K562 (cell line): ENCODE data around the gene ARHGAP15. TPM values are rescaled to one million over a fixed set of nuclear protein-coding genes. Genes with fewer than 3 reads are reported as not detected.

ENCODE experiments used
- ATAC-seq: fragments of 200-7000 bp; cut with Tn5 transposase; 3 replicates; pipeline ENCODE4 v1.9.1; 2020; ENCODE audit warnings: moderate library complexity
- BruUV-seq: library from RNA; stranded (reverse); fragments of 400-500 nt; replicated peaks from 2 replicates; lab custom pipeline; 2021; lab: Mats Ljungman, UMichigan
- CTCF ChIA-PET: fragments of 300-600 bp; formaldehyde crosslinking; extraction: SDS; loops from one replicate; lab custom pipeline; 2021; ENCODE audit warnings: low intra/inter-chr PET ratio; lab: Yijun Ruan, JAX
- POLR2A ChIA-PET: fragments of 300-600, 350-650 bp; sonication (Branson Sonifier 250); formaldehyde crosslinking; extraction: SDS; loops from one replicate; lab custom pipeline; 2021; ENCODE audit warnings: antibody characterized with exemption, inconsistent platforms; lab: Yijun Ruan, JAX
- DNase-seq, 4 experiments: peaks; one replicate each; pipeline versions ENCODE4 v3.0.0 to v3.0.0-alpha.2; 2011 to 2018; ENCODE audit warnings: low spot score in 3 of 4, mixed read lengths in 3 of 4; ENCODE audit errors: extremely low read depth in 1 of 4
- FAIRE-seq: peaks from 2 replicates; lab custom pipeline; 2011; peaks lifted over from hg19 to GRCh38; lab: Jason Lieb, UNC
- H2AFZ ChIP-seq: 2 replicates; pipeline ENCODE4 v1.6.0; 2011; ENCODE audit warnings: low read depth, low read length, control low read depth, inconsistent platforms
- H3K27ac ChIP-seq: fragments of 200-600 bp; 3 replicates; pipeline ENCODE4 v1.8.0; 2011; ENCODE audit warnings: low read depth, mild to moderate bottlenecking, control low read depth, inconsistent platforms, low read length, moderate library complexity, mixed read lengths; ENCODE audit errors: extremely low read depth
- H3K27me3 ChIP-seq, 2 experiments: fragments of 300-600 bp in 1 of 2; 2 replicates in 1 of 2; 3 replicates in 1 of 2; pipeline versions ENCODE4 v1.6.0 to v1.8.0; 2011; ENCODE audit warnings: inconsistent platforms in 2 of 2, low read length in 2 of 2, mild to moderate bottlenecking in 1 of 2, mixed read lengths in 1 of 2, moderate library complexity in 1 of 2; ENCODE audit not compliant: control insufficient read depth in 2 of 2, insufficient read depth in 2 of 2
- H3K36me3 ChIP-seq: fragments of 300-600 bp; 3 replicates; pipeline ENCODE4 v1.8.0; 2011; ENCODE audit warnings: mild to moderate bottlenecking, low read length, inconsistent platforms; ENCODE audit not compliant: control insufficient read depth, insufficient read depth
- H3K4me1 ChIP-seq, 2 experiments: fragments of 200-600 bp in 1 of 2; replicated peaks in 1 of 2; 2 replicates in 1 of 2; 3 replicates in 1 of 2; pipeline versions ENCODE4 v1.5.1 to v1.8.0; 2011; ENCODE audit warnings: inconsistent platforms in 2 of 2, low read length in 2 of 2, mild to moderate bottlenecking in 1 of 2, mixed read lengths in 1 of 2, moderate library complexity in 1 of 2; ENCODE audit not compliant: control insufficient read depth in 2 of 2, insufficient read depth in 2 of 2
- H3K4me2 ChIP-seq: 2 replicates; pipeline ENCODE4 v1.6.1; 2011; ENCODE audit warnings: low read length, control low read depth, inconsistent platforms, mixed read lengths; ENCODE audit not compliant: insufficient read depth
- H3K4me3 ChIP-seq: fragments of 200-600 bp; sonication (generic), shearing (Covaris generic); 2 replicates; pipeline ENCODE4 v1.5.1; 2016; ENCODE audit warnings: control low read depth, inconsistent platforms
- H3K79me2 ChIP-seq: fragments of 200-600 bp; 3 replicates; pipeline ENCODE4 v1.8.0; 2011; ENCODE audit warnings: low read length, inconsistent platforms; ENCODE audit not compliant: control insufficient read depth, insufficient read depth
- H3K9ac ChIP-seq, 2 experiments: 2 replicates each; pipeline versions ENCODE4 v1.6.0 to v1.6.1; 2011; ENCODE audit warnings: low read depth in 2 of 2, low read length in 2 of 2, control low read depth in 1 of 2, inconsistent platforms in 1 of 2, mild to moderate bottlenecking in 1 of 2, mixed read lengths in 1 of 2; ENCODE audit not compliant: insufficient read depth in 1 of 2
- H3K9me1 ChIP-seq: one replicate; pipeline ENCODE4 v1.6.0; 2011; ENCODE audit warnings: inconsistent platforms, mild to moderate bottlenecking, low read length, moderate library complexity; ENCODE audit not compliant: control insufficient read depth, insufficient read depth
- H3K9me3 ChIP-seq: replicated peaks from 2 replicates; pipeline ENCODE4 v1.5.1; 2011; ENCODE audit warnings: low read depth, low read length, inconsistent platforms; ENCODE audit not compliant: control insufficient read depth, insufficient read depth
- H4K20me1 ChIP-seq: replicated peaks from 2 replicates; pipeline ENCODE4 v1.6.1; 2011; ENCODE audit warnings: low read length, inconsistent platforms, mixed read lengths; ENCODE audit not compliant: control insufficient read depth, insufficient read depth
- HNRNPK ChIP-seq: fragments of 200-400 bp; formaldehyde crosslinking; IDR thresholded peaks from one replicate; pipeline ENCODE4 v1.6.1; 2018; ENCODE audit warnings: mild to moderate bottlenecking, low read depth, low read length; ENCODE audit not compliant: poor library complexity, severe bottlenecking
- MAFK ChIP-seq: IDR thresholded peaks from 2 replicates; pipeline ENCODE4 v1.6.1; 2011; ENCODE audit warnings: low read length, improper control_type of control experiment
- ZBTB43 ChIP-seq: sonication (generic); formaldehyde crosslinking; IDR thresholded peaks from 2 replicates; pipeline ENCODE4 v1.8.0; 2023; ENCODE audit warnings: mild to moderate bottlenecking, missing genetic modification reagents
- ZNF696 ChIP-seq: fragments of 250-450 bp; sonication (Bioruptor Pico); conservative IDR thresholded peaks from 2 replicates; pipeline ENCODE4 v1.4.0; 2020; ENCODE audit warnings: mild to moderate bottlenecking, moderate library complexity
- in situ Hi-C: fragments of 300-500 bp; cut with MboI; formaldehyde crosslinking; loops from 4 replicates; pipeline ENCODE4 v1.15.0; 2018; ENCODE audit warnings: inconsistent platforms, mixed read lengths
- intact Hi-C: fragments of 100-400 bp; cut with micrococcal nuclease; formaldehyde crosslinking; loops from 2 replicates; pipeline ENCODE4 v1.14.2; 2022
- polyA plus RNA-seq, 8 experiments: library from polyadenylated mRNA; depleted of rRNA in 4 of 8; stranded (reverse) in 5 of 8; unstranded in 3 of 8; fragments of >200 nt; fragmentation: Nextera tagmentation in 2 of 8; fragmentation: Illumina TruSeq in 1 of 8; extraction: Ambion mirVana in 2 of 8; extraction: Trizol in 1 of 8; gene quantifications; 2 replicates each; pipeline versions ENCODE4 v1.2.1 to v1.2.3, GENCODE V29; 2011 to 2014; ENCODE audit warnings: inconsistent platforms in 1 of 8, missing spikeins in 1 of 8
- total RNA-seq, 7 experiments: library from RNA; depleted of rRNA in 6 of 7; stranded (reverse); fragments of >200 nt in 6 of 7; fragmentation: Illumina TruSeq in 2 of 7; extraction: Trizol in 2 of 7; gene quantifications; 2 replicates each; pipeline versions ENCODE4 v1.2.1 to v1.2.3, GENCODE V29; 2011 to 2021; ENCODE audit warnings: low replicate concordance in 1 of 7
- TF ChIP-seq, protein P1 (sequence below): fragments of 450-650 bp; IDR thresholded peaks from 2 replicates; pipeline ENCODE4 v1.6.1; 2016; ENCODE audit warnings: mild to moderate bottlenecking, moderate library complexity
- TF ChIP-seq, protein P2 (sequence below): sonication (generic); formaldehyde crosslinking; IDR thresholded peaks from 2 replicates; pipeline ENCODE4 v1.8.1; 2023; ENCODE audit warnings: mild to moderate bottlenecking, missing genetic modification reagents

Gene ARHGAP15
- total and polyA plus RNA-seq, 9 of the 15 experiments (the other 6 are each of a cell fraction or from before 2014, with no cell fraction given) = 1.5 to 17.9 (median 7.9) TPM

DNA sequence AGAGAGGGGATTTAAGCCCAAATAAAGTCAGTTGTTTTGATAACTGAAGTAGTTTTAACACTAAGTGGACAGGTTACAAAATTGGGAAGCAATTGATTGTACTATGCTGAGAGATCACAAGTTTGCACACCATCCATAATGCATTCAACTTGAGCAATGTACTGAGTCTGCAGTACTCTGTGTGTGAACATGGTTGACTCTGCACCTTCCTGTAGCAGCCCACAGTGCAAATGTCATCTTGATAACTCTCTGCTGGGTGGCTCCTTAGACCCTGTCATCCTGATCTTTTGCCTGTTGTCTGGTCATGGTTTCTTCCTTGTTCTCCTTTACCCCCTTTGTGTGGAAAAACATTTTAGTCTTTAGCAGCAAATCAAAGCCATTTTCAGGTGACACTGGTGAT is 168.0 kb downstream of the ARHGAP15 start:
- no peak for FAIRE-seq
- Histone ChIP-seq H3K4me1 (no peaks in the 10 kb centered on the region), H2AFZ (no peak overlapping the region), H3K4me3 (no peak overlapping the region), H3K27ac (no peak overlapping the region), H3K9me3 (no peaks in the 10 kb centered on the region), H4K20me1 (no peaks in the 10 kb centered on the region), H3K79me2 (no peaks in the 10 kb centered on the region), H3K27me3 (no peaks in the 10 kb centered on the region), H3K36me3 (no peaks in the 10 kb centered on the region), H3K4me2 (no peak overlapping the region), H3K9me1 (no peaks in the 10 kb centered on the region), H3K9ac (no peak overlapping the region)
- POLR2A ChIA-PET = no interaction called here
- DNase-seq = no peak
- in situ Hi-C loops = no loop called here
- CTCF ChIA-PET = no interaction called here
- no peak for ATAC-seq
- intact Hi-C loops = no loop called here
- no TSS peak for BruUV-seq
- TF ChIP-seq, protein P1, sequence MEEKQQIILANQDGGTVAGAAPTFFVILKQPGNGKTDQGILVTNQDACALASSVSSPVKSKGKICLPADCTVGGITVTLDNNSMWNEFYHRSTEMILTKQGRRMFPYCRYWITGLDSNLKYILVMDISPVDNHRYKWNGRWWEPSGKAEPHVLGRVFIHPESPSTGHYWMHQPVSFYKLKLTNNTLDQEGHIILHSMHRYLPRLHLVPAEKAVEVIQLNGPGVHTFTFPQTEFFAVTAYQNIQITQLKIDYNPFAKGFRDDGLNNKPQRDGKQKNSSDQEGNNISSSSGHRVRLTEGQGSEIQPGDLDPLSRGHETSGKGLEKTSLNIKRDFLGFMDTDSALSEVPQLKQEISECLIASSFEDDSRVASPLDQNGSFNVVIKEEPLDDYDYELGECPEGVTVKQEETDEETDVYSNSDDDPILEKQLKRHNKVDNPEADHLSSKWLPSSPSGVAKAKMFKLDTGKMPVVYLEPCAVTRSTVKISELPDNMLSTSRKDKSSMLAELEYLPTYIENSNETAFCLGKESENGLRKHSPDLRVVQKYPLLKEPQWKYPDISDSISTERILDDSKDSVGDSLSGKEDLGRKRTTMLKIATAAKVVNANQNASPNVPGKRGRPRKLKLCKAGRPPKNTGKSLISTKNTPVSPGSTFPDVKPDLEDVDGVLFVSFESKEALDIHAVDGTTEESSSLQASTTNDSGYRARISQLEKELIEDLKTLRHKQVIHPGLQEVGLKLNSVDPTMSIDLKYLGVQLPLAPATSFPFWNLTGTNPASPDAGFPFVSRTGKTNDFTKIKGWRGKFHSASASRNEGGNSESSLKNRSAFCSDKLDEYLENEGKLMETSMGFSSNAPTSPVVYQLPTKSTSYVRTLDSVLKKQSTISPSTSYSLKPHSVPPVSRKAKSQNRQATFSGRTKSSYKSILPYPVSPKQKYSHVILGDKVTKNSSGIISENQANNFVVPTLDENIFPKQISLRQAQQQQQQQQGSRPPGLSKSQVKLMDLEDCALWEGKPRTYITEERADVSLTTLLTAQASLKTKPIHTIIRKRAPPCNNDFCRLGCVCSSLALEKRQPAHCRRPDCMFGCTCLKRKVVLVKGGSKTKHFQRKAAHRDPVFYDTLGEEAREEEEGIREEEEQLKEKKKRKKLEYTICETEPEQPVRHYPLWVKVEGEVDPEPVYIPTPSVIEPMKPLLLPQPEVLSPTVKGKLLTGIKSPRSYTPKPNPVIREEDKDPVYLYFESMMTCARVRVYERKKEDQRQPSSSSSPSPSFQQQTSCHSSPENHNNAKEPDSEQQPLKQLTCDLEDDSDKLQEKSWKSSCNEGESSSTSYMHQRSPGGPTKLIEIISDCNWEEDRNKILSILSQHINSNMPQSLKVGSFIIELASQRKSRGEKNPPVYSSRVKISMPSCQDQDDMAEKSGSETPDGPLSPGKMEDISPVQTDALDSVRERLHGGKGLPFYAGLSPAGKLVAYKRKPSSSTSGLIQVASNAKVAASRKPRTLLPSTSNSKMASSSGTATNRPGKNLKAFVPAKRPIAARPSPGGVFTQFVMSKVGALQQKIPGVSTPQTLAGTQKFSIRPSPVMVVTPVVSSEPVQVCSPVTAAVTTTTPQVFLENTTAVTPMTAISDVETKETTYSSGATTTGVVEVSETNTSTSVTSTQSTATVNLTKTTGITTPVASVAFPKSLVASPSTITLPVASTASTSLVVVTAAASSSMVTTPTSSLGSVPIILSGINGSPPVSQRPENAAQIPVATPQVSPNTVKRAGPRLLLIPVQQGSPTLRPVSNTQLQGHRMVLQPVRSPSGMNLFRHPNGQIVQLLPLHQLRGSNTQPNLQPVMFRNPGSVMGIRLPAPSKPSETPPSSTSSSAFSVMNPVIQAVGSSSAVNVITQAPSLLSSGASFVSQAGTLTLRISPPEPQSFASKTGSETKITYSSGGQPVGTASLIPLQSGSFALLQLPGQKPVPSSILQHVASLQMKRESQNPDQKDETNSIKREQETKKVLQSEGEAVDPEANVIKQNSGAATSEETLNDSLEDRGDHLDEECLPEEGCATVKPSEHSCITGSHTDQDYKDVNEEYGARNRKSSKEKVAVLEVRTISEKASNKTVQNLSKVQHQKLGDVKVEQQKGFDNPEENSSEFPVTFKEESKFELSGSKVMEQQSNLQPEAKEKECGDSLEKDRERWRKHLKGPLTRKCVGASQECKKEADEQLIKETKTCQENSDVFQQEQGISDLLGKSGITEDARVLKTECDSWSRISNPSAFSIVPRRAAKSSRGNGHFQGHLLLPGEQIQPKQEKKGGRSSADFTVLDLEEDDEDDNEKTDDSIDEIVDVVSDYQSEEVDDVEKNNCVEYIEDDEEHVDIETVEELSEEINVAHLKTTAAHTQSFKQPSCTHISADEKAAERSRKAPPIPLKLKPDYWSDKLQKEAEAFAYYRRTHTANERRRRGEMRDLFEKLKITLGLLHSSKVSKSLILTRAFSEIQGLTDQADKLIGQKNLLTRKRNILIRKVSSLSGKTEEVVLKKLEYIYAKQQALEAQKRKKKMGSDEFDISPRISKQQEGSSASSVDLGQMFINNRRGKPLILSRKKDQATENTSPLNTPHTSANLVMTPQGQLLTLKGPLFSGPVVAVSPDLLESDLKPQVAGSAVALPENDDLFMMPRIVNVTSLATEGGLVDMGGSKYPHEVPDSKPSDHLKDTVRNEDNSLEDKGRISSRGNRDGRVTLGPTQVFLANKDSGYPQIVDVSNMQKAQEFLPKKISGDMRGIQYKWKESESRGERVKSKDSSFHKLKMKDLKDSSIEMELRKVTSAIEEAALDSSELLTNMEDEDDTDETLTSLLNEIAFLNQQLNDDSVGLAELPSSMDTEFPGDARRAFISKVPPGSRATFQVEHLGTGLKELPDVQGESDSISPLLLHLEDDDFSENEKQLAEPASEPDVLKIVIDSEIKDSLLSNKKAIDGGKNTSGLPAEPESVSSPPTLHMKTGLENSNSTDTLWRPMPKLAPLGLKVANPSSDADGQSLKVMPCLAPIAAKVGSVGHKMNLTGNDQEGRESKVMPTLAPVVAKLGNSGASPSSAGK = no peak
- TF ChIP-seq ZBTB43 (CRISPR knock-in tag) (no peak), MAFK (no peak), HNRNPK (no peak), ZNF696 (CRISPR knock-in tag) (no peak)
- TF ChIP-seq, protein P2, sequence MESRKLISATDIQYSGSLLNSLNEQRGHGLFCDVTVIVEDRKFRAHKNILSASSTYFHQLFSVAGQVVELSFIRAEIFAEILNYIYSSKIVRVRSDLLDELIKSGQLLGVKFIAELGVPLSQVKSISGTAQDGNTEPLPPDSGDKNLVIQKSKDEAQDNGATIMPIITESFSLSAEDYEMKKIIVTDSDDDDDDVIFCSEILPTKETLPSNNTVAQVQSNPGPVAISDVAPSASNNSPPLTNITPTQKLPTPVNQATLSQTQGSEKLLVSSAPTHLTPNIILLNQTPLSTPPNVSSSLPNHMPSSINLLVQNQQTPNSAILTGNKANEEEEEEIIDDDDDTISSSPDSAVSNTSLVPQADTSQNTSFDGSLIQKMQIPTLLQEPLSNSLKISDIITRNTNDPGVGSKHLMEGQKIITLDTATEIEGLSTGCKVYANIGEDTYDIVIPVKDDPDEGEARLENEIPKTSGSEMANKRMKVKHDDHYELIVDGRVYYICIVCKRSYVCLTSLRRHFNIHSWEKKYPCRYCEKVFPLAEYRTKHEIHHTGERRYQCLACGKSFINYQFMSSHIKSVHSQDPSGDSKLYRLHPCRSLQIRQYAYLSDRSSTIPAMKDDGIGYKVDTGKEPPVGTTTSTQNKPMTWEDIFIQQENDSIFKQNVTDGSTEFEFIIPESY (CRISPR knock-in tag) = no peak
